Fibroblast of lung (primary cell): ENCODE results near the gene SLC22A17. TPM values are rescaled to one million over a fixed set of nuclear protein-coding genes. Genes with fewer than 3 reads are reported as not detected.
"Not testable (repeated sequence)": the region's sequence is repeated elsewhere in the genome, so short reads cannot be mapped to it uniquely, and the experiment has no call there.

Experiments used
- DNase-seq, 2 donors: peaks; one replicate each; pipeline versions ENCODE4 v3.0.0 to v3.0.0-alpha.2; 2010; ENCODE audit warnings: low read depth in 2 of 2
- H2AFZ ChIP-seq: 2 replicates; pipeline ENCODE4 v1.5.1; 2012; ENCODE audit warnings: low read length, control low read depth, inconsistent platforms
- H3K27ac ChIP-seq: 2 replicates; pipeline ENCODE4 v1.5.1; 2011; ENCODE audit warnings: low read length, control low read depth; ENCODE audit not compliant: insufficient read depth
- H3K27me3 ChIP-seq: 2 replicates; pipeline ENCODE4 v1.5.1; 2011; ENCODE audit warnings: mild to moderate bottlenecking, low read length; ENCODE audit not compliant: control insufficient read depth, insufficient read depth
- H3K36me3 ChIP-seq: 2 replicates; pipeline ENCODE4 v1.5.1; 2011; ENCODE audit warnings: low read length; ENCODE audit not compliant: control insufficient read depth, insufficient read depth
- H3K4me1 ChIP-seq: 2 replicates; pipeline ENCODE4 v1.5.1; 2011; ENCODE audit warnings: low read length; ENCODE audit not compliant: control insufficient read depth, insufficient read depth; ENCODE audit errors: extremely low read depth
- H3K4me2 ChIP-seq: 2 replicates; pipeline ENCODE4 v1.5.1; 2011; ENCODE audit warnings: low read length, control low read depth; ENCODE audit not compliant: insufficient read depth; ENCODE audit errors: extremely low read depth
- H3K4me3 ChIP-seq, 4 experiments: fragments of 200-600 bp in 1 of 4; sonication (generic) in 1 of 4; replicated peaks in 1 of 4; 2 replicates each; pipeline ENCODE4 v1.5.1; 2011 to 2016; ENCODE audit warnings: low read length in 4 of 4, low read depth in 3 of 4, mild to moderate bottlenecking in 3 of 4, control low read depth in 2 of 4, inconsistent platforms in 1 of 4, mixed read lengths in 1 of 4; ENCODE audit not compliant: insufficient read depth in 1 of 4; ENCODE audit errors: control extremely low read depth in 1 of 4
- H3K79me2 ChIP-seq: 2 replicates; pipeline ENCODE4 v1.5.1; 2012; ENCODE audit warnings: mild to moderate bottlenecking, low read length, inconsistent platforms; ENCODE audit not compliant: control insufficient read depth, insufficient read depth
- H3K9ac ChIP-seq: 2 replicates; pipeline ENCODE4 v1.5.1; 2011; ENCODE audit warnings: mild to moderate bottlenecking, low read length, control low read depth; ENCODE audit not compliant: insufficient read depth
- H3K9me3 ChIP-seq: 2 replicates; pipeline ENCODE4 v1.5.1; 2012; ENCODE audit warnings: low read depth, low read length; ENCODE audit not compliant: control insufficient read depth, insufficient read depth
- H4K20me1 ChIP-seq: 2 replicates; pipeline ENCODE4 v1.5.1; 2011; ENCODE audit warnings: low read length; ENCODE audit not compliant: control insufficient read depth, insufficient read depth; ENCODE audit errors: extremely low read depth
- EZH2 ChIP-seq: IDR thresholded peaks from 2 replicates; pipeline ENCODE4 v1.5.1; 2012; ENCODE audit warnings: low read length, control low read depth, mild to moderate bottlenecking; ENCODE audit errors: missing control alignments
- polyA minus RNA-seq: library from RNA; depleted of rRNA, polyadenylated mRNA; stranded (reverse); fragments of >200 nt; gene quantifications from 2 replicates; pipeline ENCODE4 v1.2.3, GENCODE V29; 2011; ENCODE audit warnings: low replicate concordance
- polyA plus RNA-seq, 2 donors: library from polyadenylated mRNA; depleted of rRNA in 1 of 2; stranded (reverse) in 1 of 2; unstranded in 1 of 2; fragments of >200 nt; gene quantifications; 2 replicates each; pipeline ENCODE4 v1.2.1, GENCODE V29; 2011 to 2012; ENCODE audit warnings: missing spikeins in 1 of 2
- total RNA-seq: library from RNA; depleted of rRNA; stranded (reverse); fragments of >200 nt; gene quantifications from 2 replicates; pipeline ENCODE4 v1.2.1, GENCODE V29; 2014
- TF ChIP-seq, protein P1 (sequence below), 2 donors: IDR thresholded peaks in 1 of 2; conservative IDR thresholded peaks in 1 of 2; 1 replicate in 1 of 2; 2 replicates in 1 of 2; pipeline ENCODE4 v1.5.1; 2011 to 2012; ENCODE audit warnings: low read length in 2 of 2, control low read depth in 1 of 2, inconsistent platforms in 1 of 2, low read depth in 1 of 2, mild to moderate bottlenecking in 1 of 2

Gene SLC22A17
- total RNA-seq (16.4 and 23.1 TPM in 2 replicates), polyA plus RNA-seq (3.9 and 7.9 TPM in 2 replicates), polyA minus RNA-seq (10.2 and 24.7 TPM in 2 replicates)
- polyA plus RNA-seq (2012), result 8.3 and 11.3 TPM in 2 replicates

DNA sequence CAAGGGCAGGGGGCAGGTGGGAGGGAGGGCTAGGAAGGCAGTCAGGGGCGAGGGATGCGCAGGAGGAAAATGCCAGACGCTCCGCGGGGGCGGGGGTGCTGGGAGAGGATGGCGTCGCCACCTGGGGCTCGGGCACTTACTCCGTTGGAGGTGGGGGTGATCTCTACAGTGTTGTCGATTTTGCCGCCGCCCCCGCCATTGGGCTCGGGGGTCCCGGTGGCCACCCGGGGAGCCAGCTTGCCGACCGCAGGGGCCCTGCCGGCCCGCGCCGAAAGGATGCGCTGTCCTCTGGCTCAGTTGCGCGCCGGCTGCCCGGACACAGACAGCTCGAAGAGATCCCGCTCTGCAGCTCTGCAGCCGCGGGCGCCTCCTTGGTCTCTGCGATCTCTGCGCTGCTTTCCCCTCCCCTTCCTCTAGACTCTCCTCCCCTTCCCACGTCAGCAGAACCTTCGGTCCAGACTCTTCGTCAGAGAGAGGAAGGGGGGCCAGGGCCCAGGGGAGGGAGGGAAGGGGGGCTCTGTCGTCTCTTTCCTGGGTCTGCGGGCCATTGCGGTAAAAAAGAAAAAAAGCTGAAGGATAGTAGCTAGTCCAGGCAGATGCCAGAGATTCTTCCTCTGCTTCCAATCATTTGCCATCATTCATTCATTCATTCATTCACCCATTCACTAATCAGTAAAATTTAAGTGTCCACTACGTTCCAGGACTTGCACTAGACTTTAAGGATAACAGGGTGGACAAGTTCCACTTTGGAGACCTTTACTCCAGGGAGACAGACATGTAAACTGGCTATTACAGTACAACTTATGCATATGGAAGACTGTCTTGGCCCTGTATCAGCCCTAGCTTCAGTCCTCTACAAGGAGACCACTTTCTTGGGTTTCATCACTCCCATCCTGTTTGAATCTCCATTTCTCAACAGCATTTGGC is at the start of gene SLC22A17:
Gene SLC22A17 (minus strand): TSS at position 382 of the 927 bp plus-strand sequence.
- TF ChIP-seq EZH2, result no peak
- TF ChIP-seq, protein P1, sequence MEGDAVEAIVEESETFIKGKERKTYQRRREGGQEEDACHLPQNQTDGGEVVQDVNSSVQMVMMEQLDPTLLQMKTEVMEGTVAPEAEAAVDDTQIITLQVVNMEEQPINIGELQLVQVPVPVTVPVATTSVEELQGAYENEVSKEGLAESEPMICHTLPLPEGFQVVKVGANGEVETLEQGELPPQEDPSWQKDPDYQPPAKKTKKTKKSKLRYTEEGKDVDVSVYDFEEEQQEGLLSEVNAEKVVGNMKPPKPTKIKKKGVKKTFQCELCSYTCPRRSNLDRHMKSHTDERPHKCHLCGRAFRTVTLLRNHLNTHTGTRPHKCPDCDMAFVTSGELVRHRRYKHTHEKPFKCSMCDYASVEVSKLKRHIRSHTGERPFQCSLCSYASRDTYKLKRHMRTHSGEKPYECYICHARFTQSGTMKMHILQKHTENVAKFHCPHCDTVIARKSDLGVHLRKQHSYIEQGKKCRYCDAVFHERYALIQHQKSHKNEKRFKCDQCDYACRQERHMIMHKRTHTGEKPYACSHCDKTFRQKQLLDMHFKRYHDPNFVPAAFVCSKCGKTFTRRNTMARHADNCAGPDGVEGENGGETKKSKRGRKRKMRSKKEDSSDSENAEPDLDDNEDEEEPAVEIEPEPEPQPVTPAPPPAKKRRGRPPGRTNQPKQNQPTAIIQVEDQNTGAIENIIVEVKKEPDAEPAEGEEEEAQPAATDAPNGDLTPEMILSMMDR (conservative IDR thresholded peaks at IDR 0.05 in 1 of 2, IDR thresholded peaks at IDR 0.05 in 1 of 2; ENCODE audit: low read depth in 1 of 2, low read length in 2 of 2), result peak; percentile 16 to 23
- Histone ChIP-seq H3K9ac (peak within 1 kb of the TSS; percentile 41), H3K27ac (no peak within 1 kb of the TSS), H3K79me2 (no peaks in the 10 kb centered on the region), H3K27me3 (peaks cover 2% of the 10 kb centered on the region), H3K4me3 (peak within 1 kb of the TSS; percentile 48 to 74 (median 58)), H4K20me1 (no peaks in the 10 kb centered on the region), H2AFZ (peak within 1 kb of the TSS; percentile 60), H3K36me3 (no peaks in the 10 kb centered on the region), H3K4me1 (no peaks in the 10 kb centered on the region), H3K4me2 (peak within 1 kb of the TSS; percentile 75), H3K9me3 (no peaks in the 10 kb centered on the region)
- DNase-seq, result peak; percentile 88 to 89

DNA sequence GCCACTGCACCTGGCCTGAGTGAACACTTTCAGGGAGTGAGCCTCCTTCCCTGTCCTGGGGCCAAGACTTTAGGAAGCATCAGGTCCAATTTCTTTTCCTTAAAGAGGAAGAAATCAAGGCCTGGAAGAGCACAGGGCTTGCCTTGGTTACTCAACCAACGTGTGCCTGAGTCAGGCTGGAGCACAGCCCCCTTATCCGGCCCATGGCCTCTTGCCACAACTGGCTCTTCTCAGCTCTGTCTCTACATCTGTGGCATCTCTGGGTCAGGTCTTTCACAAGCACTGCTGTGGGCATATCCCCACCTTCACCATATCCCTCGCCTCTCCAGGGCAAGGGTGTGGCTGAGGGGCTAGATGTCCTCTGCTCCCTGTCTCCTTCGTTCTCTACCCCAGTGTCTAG is 48.6 kb upstream of the SLC22A17 start:
- Histone ChIP-seq H3K36me3 (no peaks in the 10 kb centered on the region), H3K27ac (no peak overlapping the region), H3K9ac (no peak overlapping the region), H3K4me3 (no peak overlapping the region), H3K9me3 (no peaks in the 10 kb centered on the region), H3K4me1 (no peaks in the 10 kb centered on the region), H3K4me2 (no peak overlapping the region), H4K20me1 (no peaks in the 10 kb centered on the region), H3K27me3 (no peaks in the 10 kb centered on the region), H2AFZ (no peak overlapping the region), H3K79me2 (no peaks in the 10 kb centered on the region)
- TF ChIP-seq, protein P1 (conservative IDR thresholded peaks at IDR 0.05 in 1 of 2, IDR thresholded peaks at IDR 0.05 in 1 of 2; ENCODE audit: low read depth in 1 of 2, low read length in 2 of 2), result no peak
- TF ChIP-seq EZH2, result no peak
- no peak for DNase-seq

DNA sequence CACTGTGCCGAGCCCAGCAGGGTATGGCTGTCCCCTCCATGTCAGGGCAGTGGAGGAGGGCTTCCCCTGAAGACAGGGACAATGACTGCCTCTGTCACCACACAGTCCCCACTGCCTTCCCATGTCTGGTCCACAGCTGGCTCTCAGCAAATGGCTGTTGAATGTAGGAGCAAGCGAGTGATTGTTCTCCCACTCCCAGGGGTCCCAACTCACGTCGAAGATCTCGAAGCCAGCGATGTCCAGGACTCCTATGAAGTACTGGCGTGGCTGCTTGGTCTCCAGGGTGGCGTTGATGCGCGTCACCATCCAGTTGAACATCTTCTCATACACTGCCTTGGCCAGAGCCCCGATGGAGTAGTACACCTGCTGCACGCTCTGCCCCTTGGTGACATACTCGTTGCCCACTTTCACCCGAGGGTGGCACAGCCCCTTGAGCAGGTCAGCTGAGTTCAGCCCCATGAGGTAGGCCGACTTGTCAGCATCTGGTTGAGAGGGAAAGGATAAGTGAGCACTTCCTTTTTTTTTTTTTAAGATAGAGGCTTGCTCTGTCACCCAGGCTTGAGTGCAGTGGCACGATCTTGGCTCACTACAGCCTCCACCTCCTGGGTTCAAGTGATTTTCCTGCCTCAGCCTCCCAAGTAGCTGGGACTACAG is 47.9 kb upstream of the SLC22A17 start:
- H3K79me2 ChIP-seq, H3K9ac ChIP-seq: not testable (repeated sequence)

More for the DNA sequence above, 47.9 kb upstream of the SLC22A17 start:
- not testable (repeated sequence) for H3K4me3 ChIP-seq, H3K4me1 ChIP-seq, H2AFZ ChIP-seq, H3K4me2 ChIP-seq, H3K27me3 ChIP-seq, H3K9me3 ChIP-seq, DNase-seq, H3K36me3 ChIP-seq, H4K20me1 ChIP-seq, H3K27ac ChIP-seq
